Erythroblast (primary cell): Measurements from ENCODE around the gene LRRC8C.

Experiments
- GATA1 ChIP-seq: IDR thresholded peaks from 2 replicates; pipeline ENCODE4 v1.6.1; 2011; ENCODE audit warnings: low read depth, mild to moderate bottlenecking, control low read depth, low read length, moderate library complexity
- POLR2A ChIP-seq: IDR thresholded peaks from 2 replicates; pipeline ENCODE4 v1.6.1; 2011; ENCODE audit warnings: mild to moderate bottlenecking, low read length

- TF ChIP-seq POLR2A (no peak), GATA1 (no peak)
Measured at GRCh38 chr1:89720839-89721238, 87.9 kb downstream of the LRRC8C start.
